ENCODE measurements around the gene HNRNPUL2.
"Not testable (repeated sequence)": the region's sequence is repeated elsewhere in the genome, so short reads cannot be mapped to it uniquely, and the experiment has no call there.

Gene HNRNPUL2

GRCh38 chr11:62727165-62727871 is at the start of gene HNRNPUL2:
Gene HNRNPUL2, minus strand, starts transcription at chr11:62727457. Its CDS starts 301 bp downstream, at chr11:62727156.
- DNase-seq (ENCODE audit: low spot score): peak; percentile 99

DNA sequence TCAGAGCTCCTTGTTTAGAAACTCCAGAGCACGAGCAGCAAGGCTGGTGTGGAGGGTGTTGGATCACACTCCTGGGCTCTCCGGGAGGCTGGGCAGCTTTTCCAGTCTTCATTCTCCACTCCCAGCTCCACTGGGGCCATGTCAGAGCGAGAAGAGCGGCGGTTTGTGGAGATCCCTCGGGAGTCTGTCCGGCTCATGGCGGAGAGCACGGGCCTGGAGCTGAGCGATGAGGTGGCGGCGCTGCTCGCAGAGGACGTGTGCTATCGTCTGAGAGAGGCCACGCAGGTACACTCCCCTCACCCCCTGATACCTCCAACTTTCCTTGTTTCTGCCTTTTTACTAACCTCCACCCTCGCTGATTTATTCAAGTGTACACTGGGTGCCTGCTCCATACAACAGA is 48.4 kb upstream of the HNRNPUL2 start:
- DNase-seq (ENCODE audit: low spot score): no peak

DNA sequence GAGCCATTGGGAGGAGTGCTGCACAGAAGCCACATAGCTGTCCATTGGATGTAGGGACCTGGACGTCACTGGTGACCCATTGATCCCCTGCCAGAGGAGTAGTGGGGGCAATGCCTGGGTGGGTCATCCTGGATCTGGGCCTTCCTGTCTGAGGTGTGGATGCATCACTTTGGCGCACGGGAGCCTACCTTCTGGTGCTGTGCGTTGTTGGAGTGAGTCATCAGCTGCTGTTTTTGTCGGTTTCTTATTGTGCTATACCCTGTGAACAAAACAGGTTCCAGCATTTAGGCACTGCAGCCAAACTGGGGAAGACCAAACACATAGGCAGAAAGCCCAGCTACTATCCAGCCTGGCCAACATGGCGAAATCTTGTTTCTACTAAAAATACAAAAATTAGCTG is 47.1 kb upstream of the HNRNPUL2 start:
- no peak for DNase-seq (ENCODE audit: low spot score)

DNA sequence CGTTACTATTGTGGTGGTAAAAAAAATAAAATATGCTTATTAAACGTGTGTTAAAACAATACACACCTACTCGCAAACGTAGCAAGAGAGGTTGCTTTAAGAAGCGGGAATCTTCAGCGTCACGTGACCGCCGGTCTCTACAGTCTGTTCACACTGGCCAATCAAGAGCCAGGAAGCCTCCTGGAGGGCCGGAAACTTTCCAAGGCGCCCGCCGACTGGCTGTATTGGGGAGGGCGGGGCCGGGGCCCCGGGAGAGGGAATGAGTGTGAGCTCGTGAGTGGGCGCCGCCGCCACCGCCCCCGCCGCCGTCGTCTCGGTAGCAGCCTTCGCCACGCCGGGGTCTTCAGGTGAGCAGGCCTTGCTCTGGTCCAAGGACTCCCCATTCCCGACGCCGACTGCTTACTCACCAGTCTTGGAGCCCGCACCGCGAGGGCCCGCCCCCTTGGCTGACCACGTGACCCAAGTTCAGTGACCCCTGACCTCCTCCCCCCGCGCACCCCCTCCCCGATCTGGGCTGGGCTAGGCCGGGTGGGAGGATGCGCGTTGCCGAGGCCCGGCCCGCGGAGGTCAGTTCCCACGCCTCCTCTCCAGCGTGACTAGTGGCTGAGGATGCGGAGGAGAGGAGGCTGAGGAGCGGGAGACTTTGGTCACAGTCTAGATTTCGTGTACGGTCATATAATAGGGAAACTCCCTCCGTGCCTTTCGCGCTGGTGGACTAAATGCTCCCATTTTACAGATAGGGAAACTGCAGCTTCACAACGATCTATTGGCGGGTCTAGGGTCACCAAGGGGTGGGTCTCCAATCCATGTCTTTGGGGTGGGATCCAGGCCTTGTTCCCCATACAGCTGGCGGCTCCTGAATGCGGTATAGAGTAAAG is 44.1 kb upstream of the HNRNPUL2 start, which contains the start of gene TAF6L:
Gene TAF6L, plus strand, starts transcription at position 253 of the 878 bp plus-strand sequence. CDS start 4,388 bp downstream, outside the sequence.
- peak; percentile 98 for DNase-seq (ENCODE audit: low spot score)

DNA sequence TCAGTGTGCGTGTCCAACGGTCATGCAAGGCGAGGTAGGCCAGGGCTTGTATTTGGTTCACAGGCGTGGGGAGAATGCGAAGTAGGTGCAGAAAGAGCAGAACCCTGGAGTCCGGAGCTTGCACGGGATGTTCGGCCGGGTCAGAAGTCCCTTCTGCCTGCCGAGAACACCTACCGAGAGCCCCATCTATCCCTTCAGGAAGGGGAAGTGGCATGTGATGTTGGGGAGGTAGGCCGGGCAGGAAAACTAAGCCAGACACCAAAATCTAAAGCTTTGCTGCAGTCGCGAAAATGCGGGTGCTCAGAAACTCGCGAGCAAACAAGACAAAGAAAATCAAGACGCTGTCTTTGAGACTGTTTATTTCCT is 43.5 kb upstream of the HNRNPUL2 start:
- DNase-seq (ENCODE audit: low spot score): no peak

GRCh38 chr11:62760867-62761227 is 33.6 kb upstream of the HNRNPUL2 start:
- DNase-seq (ENCODE audit: low spot score): not testable (repeated sequence)

GRCh38 chr11:62757846-62758788 is 30.9 kb upstream of the HNRNPUL2 start:
- no peak for DNase-seq (ENCODE audit: low spot score)

GRCh38 chr11:62755086-62755615 is 27.9 kb upstream of the HNRNPUL2 start:
- no peak for DNase-seq (ENCODE audit: low spot score)

GRCh38 chr11:62753736-62754603 is 26.7 kb upstream of the HNRNPUL2 start, which contains the start of gene ZBTB3:
Gene ZBTB3, minus strand, starts transcription at chr11:62754160. Its CDS starts 496 bp downstream, at chr11:62753664.
- DNase-seq (ENCODE audit: low spot score): peak; percentile 98

DNA sequence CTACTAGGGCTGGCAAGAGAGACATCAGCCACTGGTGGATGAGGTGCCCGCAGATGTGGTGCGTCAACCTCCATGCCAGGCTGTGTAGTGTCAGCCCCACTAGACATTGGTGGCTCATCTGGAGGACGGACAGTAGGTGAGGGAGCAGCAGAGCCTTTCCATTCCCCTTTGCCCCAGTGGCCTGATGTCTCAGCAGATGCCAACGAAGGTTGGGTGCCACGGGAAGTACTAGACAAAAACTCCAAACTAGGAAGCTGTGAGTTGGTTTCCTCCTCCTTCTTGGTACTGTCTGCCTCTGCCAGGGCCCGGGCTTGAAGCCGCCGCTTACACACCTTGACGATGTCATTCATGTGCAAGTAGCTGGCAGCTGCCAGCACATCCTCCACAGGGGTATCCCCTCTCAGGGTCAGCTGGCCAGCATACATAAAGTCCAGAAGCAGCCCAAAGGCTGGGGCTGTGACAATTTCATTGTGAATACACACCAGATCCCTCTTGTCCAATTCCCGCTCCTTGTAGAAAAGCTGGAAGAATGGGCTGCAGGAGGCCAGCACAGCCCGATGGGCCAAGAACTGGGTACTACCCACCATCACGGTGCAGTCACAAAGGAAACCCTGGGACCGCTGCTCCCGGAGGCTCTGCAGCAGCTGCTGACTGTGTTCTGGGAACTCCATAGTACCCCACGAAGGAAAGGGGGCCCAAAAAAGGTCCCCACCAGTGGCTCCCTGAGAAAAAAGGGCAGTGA is 25.9 kb upstream of the HNRNPUL2 start:
- no peak for DNase-seq (ENCODE audit: low spot score)

- DNase-seq (ENCODE audit: low spot score): no peak
These were observed 25.0 kb upstream of the HNRNPUL2 start for GRCh38 chr11:62752177-62752785.

- DNase-seq (ENCODE audit: low spot score): not testable (repeated sequence)
These were observed 22.7 kb upstream of the HNRNPUL2 start for GRCh38 chr11:62749931-62750330.

DNA sequence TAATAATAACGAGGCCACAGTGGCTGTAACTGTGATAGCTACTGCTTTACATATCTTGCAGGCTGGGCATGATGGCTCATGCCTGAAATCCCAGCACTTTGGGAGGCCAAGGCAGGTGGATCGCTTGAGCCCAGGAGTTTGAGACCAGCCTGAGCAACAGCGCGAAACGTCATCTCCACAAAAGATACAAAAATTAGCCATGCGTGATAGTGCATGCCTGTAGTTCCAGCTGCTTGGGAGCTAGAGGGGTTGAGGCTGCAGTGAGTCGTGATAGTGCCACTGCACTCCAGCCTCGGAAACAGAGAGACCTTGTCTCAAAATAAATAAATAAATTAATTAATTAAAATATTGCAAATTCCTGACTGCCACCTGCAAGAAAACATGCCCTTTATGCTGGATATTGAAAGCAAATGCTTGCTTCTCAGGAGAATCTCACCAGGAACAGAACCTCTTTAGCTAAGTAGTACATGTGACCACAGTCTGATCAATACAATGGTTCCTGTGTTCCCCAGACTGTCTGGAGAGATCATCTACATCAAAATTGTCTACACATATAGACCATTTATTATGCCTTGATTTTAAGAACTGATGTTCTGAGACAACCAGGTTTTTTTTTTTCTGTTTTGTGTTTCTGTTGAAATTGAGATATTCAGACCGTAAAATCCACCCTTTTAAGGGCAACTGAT is 20.4 kb upstream of the HNRNPUL2 start:
- DNase-seq (ENCODE audit: low spot score): no peak

GRCh38 chr11:62737196-62737595 is 9.9 kb upstream of the HNRNPUL2 start:
- no peak for DNase-seq (ENCODE audit: low spot score)

- DNase-seq (ENCODE audit: low spot score): no peak
These were observed 5.6 kb upstream of the HNRNPUL2 start for GRCh38 chr11:62732830-62733229.

DNA sequence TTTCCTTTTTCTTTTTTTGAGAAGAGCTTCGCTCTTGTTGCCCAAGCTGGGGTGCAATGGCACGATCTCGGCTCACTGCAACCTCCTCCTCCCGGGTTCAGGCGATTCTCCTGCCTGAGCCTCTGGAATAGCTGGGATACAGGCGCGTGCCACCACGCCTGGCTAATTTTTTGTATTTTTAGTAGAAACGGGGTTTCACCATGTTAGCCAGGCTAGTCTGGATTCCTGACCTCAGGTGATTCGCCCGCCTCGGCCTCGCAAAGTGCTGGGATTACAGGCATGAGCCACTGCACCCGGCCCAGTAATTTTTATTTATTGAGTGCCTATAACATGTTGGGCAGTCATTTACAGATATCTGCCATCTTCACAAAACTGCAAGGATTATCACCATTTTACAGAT is 2.8 kb upstream of the HNRNPUL2 start:
- not testable (repeated sequence) for DNase-seq (ENCODE audit: low spot score)

DNA sequence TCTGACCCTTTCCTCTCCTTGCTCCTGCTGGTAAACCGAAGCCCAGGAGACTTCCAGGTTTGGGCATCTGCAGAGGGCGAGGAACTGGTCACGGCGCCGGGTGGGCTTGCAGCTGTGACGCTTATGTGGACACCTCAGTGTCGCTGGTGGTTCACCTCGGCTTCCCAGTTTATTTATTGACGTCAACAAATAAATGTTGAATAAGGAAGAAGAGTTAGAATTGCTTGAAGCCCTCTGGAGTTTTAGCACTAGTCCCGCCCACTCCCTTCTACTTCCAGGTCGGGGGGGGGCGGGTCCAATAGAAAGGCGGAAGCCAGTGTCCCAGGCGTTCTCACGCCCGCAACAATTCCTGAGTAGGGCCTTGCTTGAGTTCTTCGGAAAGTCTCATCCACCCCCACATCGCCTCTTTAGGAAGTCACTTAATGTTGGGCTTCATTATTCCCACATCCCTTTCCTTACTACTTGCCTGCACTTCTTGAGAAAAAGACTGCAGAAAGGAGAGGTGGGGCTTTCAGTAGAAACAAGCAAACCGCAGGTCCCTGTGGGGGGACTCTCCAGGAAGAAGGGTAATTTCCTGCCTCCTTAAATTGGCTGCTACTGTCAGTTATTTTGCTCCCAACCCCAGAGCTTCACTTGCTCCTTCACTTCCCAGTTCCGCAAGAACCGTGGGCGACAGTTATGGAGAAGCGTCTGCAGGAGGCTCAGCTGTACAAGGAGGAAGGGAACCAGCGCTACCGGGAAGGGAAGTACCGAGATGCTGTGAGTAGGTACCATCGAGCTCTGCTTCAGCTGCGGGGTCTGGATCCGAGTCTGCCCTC is 1.1 kb upstream of the HNRNPUL2 start, which contains the start of gene TTC9C:
Gene TTC9C, plus strand, starts transcription at position 316 of the 818 bp plus-strand sequence. Its CDS starts 363 bp downstream, at position 679.
- peak; percentile 85 for DNase-seq (ENCODE audit: low spot score)

DNA sequence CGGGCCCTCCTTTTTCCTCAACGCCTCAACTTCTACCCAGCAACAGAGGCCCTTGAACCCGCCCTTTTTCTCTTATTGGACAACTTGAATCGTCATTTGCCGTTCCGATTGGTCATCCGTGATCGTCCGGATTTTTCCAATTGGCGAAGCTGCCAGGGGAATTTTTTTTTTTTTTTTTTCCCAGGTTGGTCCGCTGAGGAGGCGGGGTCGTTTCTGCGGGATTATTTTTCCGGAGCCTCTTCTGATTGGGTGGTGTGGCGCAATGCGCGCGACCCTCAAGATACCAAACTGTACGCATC is 564 bp upstream of the HNRNPUL2 start:
- peak; percentile 92 for DNase-seq (ENCODE audit: low spot score)

Measured in hepatic stellate cell (primary cell).